HG03521 (cell line): ENCODE results near the gene WDR6.
A peak's percentile ranks its signal among the peaks of the same experiment; 100 is the strongest.

Source experiments
- ATAC-seq: cut with Tn5 transposase; IDR thresholded peaks from one replicate; pipeline ENCODE4 v1.9.1; 2021; ENCODE audit warnings: mild to moderate bottlenecking, moderate library complexity; ENCODE audit not compliant: unreplicated experiment

Gene WDR6

DNA sequence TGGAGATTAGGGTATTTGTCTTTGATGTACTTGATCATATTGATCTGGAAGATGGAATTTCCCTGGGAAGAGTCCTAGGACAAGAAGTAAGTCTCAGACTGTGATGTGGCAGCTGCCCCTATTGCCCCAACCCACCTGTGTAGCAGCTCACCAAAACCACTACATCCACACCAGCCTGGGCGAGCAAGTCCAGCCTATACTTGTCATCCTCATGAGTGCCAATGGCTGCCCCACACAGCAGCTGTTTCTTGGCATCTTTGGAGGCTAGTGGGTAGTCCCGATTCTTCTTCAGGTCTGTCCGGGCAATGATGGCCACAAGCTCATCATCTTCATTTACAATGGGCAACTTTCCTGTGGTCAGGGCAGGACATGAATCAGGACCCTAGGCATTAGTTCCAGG, 19.3 kb downstream of the WDR6 start:
- no peak for ATAC-seq

DNA sequence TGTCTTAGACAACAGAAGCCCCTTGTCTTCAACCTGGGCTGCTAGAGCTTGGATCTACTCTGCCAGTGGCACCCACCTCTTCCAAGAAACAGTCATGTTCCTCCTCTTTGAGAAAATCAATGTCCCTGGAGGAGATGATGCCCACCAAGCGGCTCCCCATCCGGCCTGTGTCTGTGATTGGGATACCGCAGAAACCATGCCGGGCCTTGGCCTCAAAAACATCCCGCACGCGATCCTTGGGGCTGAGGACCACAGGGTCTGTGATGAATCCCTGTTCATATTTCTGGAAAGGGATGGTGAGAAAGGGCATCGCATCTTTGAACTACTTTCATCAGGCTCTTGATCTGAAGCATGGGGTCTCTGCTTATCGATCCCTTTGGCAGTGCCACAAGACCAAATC, 20.4 kb downstream of the WDR6 start:
- no peak for ATAC-seq

DNA sequence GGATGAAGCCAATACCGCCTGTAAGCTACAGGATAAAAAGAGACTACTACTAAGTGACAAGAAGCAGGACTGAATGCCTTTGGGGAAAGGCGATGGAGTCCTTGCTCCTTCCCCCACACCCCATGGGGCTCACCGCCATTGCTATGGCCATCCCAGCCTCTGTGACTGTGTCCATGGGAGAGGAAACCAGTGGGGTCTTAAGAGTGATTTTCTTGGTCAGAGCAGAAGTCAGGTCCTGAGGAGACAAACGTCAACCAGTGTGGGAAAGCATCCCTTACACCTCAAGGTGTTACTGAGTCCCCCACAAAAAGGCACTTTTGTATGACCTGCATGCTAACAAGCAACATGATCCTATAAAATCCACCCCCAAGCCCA, 21.1 kb downstream of the WDR6 start:
- no peak for ATAC-seq

DNA sequence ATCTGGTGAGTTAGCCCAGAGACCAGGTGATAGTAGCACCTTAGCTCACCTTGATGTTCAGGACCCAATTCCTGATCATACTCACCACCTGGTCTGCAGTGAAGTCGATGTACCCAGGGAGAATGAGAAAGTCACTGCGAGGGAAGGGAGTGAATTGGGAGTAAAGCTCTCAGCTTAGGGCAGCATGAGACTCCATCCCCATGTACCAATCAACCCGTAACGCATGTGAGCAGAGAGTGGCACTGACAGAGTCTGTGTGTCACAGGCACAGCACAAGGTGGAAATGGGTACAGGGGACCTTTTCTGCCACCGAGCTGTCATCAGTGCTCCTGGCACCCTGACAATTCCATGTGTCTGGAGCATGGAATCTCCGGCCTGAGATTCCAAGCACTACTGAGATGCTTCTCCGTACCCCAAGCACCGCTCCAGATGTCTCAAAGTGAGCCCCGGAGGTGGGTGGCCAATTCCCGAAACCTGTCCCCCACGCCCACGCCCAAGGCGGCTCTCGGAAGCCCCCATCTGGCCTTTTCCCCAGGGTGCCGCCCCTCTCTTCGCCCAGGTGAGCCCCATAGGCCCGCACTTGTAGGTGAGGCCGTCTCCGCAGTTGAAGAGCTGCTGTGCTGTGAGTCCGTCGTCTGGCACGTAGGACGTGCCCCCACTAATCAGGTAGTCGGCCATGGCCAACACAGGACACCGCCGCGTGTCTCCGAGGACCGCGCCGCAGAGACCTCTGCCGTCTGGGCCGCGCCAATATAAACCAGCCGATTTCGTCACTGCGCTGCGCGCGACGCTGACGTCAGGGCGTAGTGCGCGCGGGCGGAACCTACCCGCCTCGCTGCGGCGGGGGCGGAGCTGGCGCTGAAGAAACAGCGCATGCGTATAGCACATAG, 21.7 kb downstream of the WDR6 start, which contains the start of gene IMPDH2:
TSS of gene IMPDH2 (minus strand) at position 726 of the 890 bp plus-strand sequence. CDS start at position 678, 48 bp downstream.
- ATAC-seq, result peak; percentile 88

DNA sequence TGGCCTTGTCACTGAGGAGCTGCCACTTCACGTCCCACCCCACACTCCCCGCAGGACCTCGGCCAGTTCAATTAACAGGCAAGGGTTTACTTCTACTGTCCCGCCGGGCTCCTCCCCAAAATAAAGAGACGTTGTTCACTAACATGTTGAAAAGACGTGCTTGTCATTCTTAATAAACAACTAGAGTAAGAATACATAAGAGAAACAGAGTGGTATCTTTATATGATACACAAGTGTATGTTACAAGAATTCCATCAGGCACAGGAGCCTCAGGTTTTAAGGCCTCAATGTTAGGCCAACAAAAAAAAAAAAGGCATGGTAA, 22.3 kb downstream of the WDR6 start:
- no peak for ATAC-seq

DNA sequence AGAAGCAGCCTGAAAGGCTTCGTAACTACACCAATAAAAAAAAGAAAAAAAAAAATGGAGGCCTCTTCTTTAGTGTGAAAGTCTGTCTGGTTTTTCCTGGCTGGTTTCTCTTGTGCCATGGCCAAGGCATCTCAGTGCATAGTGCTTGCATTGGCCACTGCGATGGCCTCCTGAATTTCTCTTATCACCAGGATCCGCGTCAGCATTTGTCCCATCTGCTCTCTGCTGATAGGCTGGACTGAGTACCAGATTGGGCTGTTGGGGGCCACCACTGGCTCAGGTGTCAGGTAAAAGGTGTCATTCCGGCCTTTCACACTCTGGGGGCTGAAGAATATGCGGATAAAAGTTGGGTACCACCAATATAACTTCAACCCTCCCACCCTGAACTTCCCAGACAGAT, 23.1 kb downstream of the WDR6 start:
- no peak for ATAC-seq

DNA sequence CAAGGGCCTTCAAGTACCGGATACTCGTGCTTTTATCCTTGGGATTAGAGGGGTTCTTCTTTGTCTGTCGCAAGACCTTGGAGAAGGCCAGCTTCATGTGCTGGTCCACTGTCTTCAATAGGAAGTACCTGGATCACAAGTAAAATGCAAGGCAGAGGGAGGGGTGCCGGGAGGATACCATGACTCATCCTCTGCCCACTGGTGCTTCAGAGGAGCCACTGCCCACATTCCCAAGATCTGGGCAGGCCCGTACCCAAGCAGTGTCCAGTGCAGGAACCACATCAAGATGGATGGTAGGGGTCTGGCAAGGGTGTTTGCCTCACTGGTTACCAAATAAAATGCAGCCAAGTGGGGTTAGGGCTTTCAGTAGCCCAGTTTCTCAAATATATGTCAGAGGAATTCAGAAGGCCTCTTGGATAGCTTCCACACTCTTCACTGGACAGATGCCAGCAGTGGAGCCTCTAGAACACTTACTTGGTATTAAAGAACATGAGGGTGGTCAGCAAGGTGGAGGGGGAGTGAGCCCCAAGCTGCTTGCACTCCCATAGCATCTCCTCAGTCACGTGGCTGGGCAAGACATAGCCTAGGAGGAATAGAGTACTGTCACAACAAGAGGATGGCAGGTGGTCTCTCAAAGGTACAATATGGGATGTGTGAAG, 25.6 kb downstream of the WDR6 start:
- no peak for ATAC-seq

DNA sequence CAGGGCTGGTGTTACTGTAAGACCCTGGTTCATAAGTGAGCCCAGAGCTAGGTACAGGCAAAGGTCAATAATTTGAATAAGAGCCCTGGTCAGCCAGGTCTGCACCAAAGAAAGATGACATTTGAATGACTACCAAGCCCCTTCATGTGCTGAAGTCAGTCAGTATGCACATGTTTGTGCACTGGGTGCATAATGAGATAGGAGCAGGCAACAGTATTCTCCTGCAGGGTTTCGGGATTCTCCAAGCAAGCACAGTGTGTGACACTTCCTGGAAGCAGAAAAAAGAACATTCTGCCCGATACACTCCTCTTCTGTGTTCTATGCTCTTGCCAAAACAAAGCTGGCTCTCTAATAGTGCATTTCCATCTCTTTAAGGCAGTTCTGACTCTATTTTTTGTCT, 27.5 kb downstream of the WDR6 start:
- ATAC-seq, result no peak

DNA sequence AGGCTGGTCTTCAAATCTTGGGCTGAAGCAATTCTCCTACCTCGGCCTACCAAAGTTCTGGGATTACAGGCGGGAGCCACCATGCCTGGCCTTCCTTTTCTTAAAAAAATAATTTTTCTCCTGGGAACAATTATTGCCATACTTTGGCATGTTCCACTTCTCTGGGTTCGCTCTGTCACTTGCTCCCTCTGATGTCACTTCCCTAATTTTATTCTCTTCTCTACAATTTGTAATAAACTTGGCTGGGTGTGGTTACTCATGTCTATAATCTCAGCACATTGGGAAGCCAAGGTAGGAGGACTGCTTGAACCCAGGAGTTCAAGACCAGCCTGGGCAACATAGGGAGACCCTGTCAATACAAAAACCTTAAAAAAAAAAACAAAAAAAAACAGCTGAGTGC, 28.1 kb downstream of the WDR6 start:
- no peak for ATAC-seq

DNA sequence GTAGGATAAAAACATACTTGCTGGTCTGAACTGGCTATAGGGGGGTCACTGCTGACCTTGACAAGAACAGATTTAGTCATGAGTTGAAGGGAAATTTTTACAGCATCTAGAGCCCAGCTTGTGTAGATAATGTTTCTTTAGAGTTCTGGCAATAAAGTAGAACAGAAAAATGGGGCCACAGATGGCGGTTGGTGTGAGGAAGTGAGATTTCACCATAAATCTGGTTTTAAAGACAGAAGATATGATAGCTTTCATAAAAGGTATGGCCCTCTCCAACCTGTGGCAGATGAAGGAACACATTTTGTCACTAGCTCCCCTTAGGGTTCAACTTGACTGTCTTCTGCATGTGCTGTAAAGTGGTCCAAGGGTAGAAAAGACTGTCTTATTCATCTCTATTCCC, 46.4 kb downstream of the WDR6 start:
- no peak for ATAC-seq

DNA sequence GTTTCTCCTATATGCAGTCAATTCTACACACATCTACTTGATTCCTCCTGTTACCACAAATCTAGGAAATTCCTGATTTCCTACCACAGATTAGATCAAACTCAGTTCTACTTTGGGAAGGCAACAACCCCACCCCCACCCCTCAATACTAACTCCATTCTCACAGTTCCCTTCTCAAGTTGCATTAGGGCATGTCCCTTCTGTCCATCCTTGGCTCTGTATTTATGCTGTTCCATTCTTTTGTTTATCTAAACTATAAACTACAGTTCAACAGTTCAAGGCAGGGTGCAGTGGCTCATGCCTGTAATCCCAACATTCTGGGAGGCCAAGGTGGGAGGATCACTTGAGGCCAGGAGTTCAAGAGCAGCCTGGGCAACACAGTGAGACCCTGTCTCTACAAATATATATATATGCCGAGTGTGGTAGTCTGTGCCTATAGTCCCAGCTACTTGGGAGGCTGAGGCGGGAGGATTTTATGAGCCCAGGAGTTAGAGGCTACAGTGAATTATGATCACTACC, 47.2 kb downstream of the WDR6 start:
- no peak for ATAC-seq

DNA sequence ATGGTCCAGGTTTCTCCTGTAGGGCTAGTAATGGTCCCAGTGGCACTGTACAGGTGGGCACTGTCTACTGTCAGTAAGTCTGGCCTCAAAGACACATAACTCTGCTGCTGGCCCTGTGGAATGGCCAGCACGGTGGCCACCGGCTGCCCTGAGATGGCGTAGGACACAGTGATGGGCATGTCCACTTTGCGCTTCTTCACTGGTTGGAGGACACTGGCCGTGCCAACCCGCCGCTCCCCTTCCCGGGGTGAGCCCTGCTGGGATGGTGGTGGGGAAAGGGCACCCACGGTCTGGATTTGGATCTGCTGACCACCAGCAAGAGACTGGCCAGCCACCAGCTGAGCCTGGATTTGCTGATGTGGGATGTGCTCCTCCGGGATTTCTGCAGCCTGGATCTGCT, 50.1 kb downstream of the WDR6 start:
- no peak for ATAC-seq

DNA sequence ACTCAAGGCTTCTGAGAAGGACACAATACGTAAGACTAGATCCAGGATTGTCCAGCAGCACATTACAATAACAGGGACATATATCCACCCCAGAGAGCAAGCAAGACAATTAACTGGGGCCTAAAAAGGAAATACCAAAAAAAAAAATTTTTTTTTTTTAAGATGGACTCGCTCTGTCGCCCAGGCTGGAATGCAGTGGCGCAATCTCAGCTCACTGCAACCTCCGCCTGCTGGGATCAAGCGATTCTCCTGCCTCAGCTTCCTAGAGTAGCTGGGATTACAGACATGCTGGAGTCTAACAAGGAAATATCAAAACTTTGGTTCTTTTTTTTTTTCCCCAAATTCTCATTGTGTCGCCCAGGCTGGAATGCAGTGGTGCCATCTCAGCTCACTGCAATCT, 50.8 kb downstream of the WDR6 start:
- ATAC-seq, result no peak
